Trophoblast cell (in vitro differentiated cells and primary cell): ENCODE results near the gene TMA7.
"Not testable (repeated sequence)": the region's sequence is repeated elsewhere in the genome, so short reads cannot be mapped to it uniquely, and the experiment has no call there.

Source experiments
- DNase-seq, 2 donors: peaks; one replicate each; pipeline ENCODE4 v3.0.0-alpha.2; 2016
- H2AFZ ChIP-seq: 2 replicates; pipeline ENCODE4 v1.6.1; 2013; ENCODE audit warnings: low read length, moderate library complexity, mild to moderate bottlenecking; ENCODE audit not compliant: insufficient read depth, poor library complexity
- H2AK5ac ChIP-seq: 2 replicates; pipeline ENCODE4 v1.6.1; 2013; ENCODE audit warnings: mild to moderate bottlenecking, low read length
- H2BK120ac ChIP-seq: 2 replicates; pipeline ENCODE4 v1.6.1; 2013; ENCODE audit warnings: low read length, mild to moderate bottlenecking, moderate library complexity; ENCODE audit not compliant: insufficient read depth, poor library complexity
- H2BK12ac ChIP-seq: 2 replicates; pipeline ENCODE4 v1.6.1; 2013; ENCODE audit warnings: mild to moderate bottlenecking, low read length, moderate library complexity
- H2BK5ac ChIP-seq: 2 replicates; pipeline ENCODE4 v1.6.1; 2013; ENCODE audit warnings: low read length, low read depth, moderate library complexity, mild to moderate bottlenecking; ENCODE audit not compliant: poor library complexity
- H3K14ac ChIP-seq: 2 replicates; pipeline ENCODE4 v1.6.1; 2013; ENCODE audit warnings: mild to moderate bottlenecking, low read length
- H3K18ac ChIP-seq: 2 replicates; pipeline ENCODE4 v1.6.1; 2013; ENCODE audit warnings: mild to moderate bottlenecking, low read length
- H3K23ac ChIP-seq: 2 replicates; pipeline ENCODE4 v1.6.1; 2013; ENCODE audit warnings: low read length
- H3K27ac ChIP-seq: 2 replicates; pipeline ENCODE4 v1.5.1; 2013; ENCODE audit warnings: low read depth, mild to moderate bottlenecking, inconsistent platforms, low read length, moderate library complexity
- H3K27me3 ChIP-seq: 2 replicates; pipeline ENCODE4 v1.6.1; 2013; ENCODE audit warnings: inconsistent platforms, mild to moderate bottlenecking, low read length, moderate library complexity; ENCODE audit not compliant: insufficient read depth
- H3K36me3 ChIP-seq, 2 experiments: 1 replicate in 1 of 2; 2 replicates in 1 of 2; pipeline ENCODE4 v1.6.1; 2013; ENCODE audit warnings: low read length in 2 of 2, mild to moderate bottlenecking in 2 of 2, moderate library complexity in 1 of 2; ENCODE audit not compliant: insufficient read depth in 2 of 2, control insufficient read depth in 1 of 2
- H3K4ac ChIP-seq: 2 replicates; pipeline ENCODE4 v1.6.1; 2013; ENCODE audit warnings: low read depth, mild to moderate bottlenecking, low read length, moderate library complexity
- H3K4me1 ChIP-seq, 2 experiments: 1 replicate in 1 of 2; 2 replicates in 1 of 2; pipeline ENCODE4 v1.6.1; 2013; ENCODE audit warnings: low read length in 2 of 2, mild to moderate bottlenecking in 2 of 2, moderate library complexity in 1 of 2; ENCODE audit not compliant: insufficient read depth in 2 of 2, control insufficient read depth in 1 of 2
- H3K4me2 ChIP-seq: 2 replicates; pipeline ENCODE4 v1.6.1; 2013; ENCODE audit warnings: inconsistent platforms, mild to moderate bottlenecking, low read length, moderate library complexity
- H3K4me3 ChIP-seq: 2 replicates; pipeline ENCODE4 v1.5.1; 2013; ENCODE audit warnings: mild to moderate bottlenecking, low read depth, low read length, inconsistent platforms
- H3K79me1 ChIP-seq: one replicate; pipeline ENCODE4 v1.6.1; 2013; ENCODE audit warnings: low read length
- H3K79me2 ChIP-seq: 2 replicates; pipeline ENCODE4 v1.6.1; 2013; ENCODE audit warnings: low read length, mild to moderate bottlenecking; ENCODE audit not compliant: control insufficient read depth, insufficient read depth, poor library complexity
- H3K9ac ChIP-seq: 2 replicates; pipeline ENCODE4 v1.6.1; 2013; ENCODE audit warnings: mild to moderate bottlenecking, low read length
- H3K9me3 ChIP-seq: 2 replicates; pipeline ENCODE4 v1.6.1; 2013; ENCODE audit warnings: low read depth, mild to moderate bottlenecking, control low read depth, inconsistent platforms, low read length; ENCODE audit not compliant: insufficient read depth
- H4K12ac ChIP-seq: 2 replicates; pipeline ENCODE4 v1.6.1; 2013; ENCODE audit warnings: low read depth, mild to moderate bottlenecking, low read length, moderate library complexity
- H4K8ac ChIP-seq: 2 replicates; pipeline ENCODE4 v1.6.1; 2013; ENCODE audit warnings: low read depth, mild to moderate bottlenecking, low read length, moderate library complexity
- H4K91ac ChIP-seq: one replicate; pipeline ENCODE4 v1.6.1; 2013; ENCODE audit warnings: low read depth, mild to moderate bottlenecking, low read length, moderate library complexity
- WGBS: extraction: QIAGEN DNeasy Blood & Tissue Kit; methylation state at CpG from one replicate; pipeline ENCODE4 v1.1.7; 2013; ENCODE audit warnings: missing lambda C conversion rate; ENCODE audit not compliant: insufficient read length, insufficient coverage; ENCODE audit errors: extremely low coverage; 5-methylcytosine and 5-hydroxymethylcytosine counted together

TMA7 gene

DNA sequence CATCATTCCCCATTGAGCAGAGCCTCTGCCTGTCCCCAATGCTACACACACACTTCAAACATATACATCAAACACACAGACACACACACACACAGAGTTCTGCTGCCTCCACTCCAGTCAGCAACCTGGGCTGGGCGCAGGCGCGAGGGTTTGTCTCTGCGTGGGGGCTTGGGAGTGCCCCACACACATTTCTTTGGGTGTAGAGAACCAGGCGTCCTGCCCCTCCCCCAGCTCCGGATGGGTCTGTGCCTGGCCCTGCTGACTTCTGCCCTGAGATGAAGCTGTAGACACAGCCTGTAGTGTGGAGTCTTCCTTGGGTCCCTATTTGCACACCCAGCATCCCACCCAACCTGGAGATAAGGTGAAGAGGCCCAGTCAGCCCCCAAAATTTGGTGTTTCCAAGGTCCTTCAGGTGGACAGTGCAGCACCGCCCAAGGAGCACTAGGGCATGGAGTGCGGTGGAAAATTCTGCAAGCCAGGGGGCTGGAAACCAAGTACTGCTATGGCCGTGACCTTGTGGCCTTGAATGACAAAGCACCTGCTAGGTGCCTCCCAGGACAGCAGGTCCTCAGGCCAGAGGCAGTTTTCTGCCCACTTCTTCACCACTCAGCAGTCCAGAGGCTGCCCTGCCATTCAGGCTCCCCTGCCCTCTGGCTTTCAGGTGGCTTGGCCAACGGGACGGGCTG is 41.2 kb upstream of the TMA7 start:
- Histone ChIP-seq H3K14ac (no peak overlapping the region), H3K4me1 (no peaks in the 10 kb centered on the region), H3K4me2 (no peak overlapping the region), H3K79me2 (no peaks in the 10 kb centered on the region), H3K79me1 (no peaks in the 10 kb centered on the region), H2BK120ac (no peak overlapping the region), H2AFZ (no peak overlapping the region), H3K36me3 (peaks cover 9 to 12% of the 10 kb centered on the region in 2 experiments), H3K27me3 (no peaks in the 10 kb centered on the region), H4K12ac (no peak overlapping the region), H2BK5ac (no peak overlapping the region), H2AK5ac (no peak overlapping the region), H4K91ac (no peak overlapping the region), H2BK12ac (no peak overlapping the region), H3K27ac (no peak overlapping the region), H4K8ac (no peak overlapping the region), H3K18ac (no peak overlapping the region), H3K4ac (no peak overlapping the region), H3K9ac (no peak overlapping the region), H3K4me3 (no peak overlapping the region), H3K9me3 (no peaks in the 10 kb centered on the region), H3K23ac (no peak overlapping the region)
- DNase-seq = no peak
- WGBS = no CpG with 5 or more reads among the region's 11 CpGs

DNA sequence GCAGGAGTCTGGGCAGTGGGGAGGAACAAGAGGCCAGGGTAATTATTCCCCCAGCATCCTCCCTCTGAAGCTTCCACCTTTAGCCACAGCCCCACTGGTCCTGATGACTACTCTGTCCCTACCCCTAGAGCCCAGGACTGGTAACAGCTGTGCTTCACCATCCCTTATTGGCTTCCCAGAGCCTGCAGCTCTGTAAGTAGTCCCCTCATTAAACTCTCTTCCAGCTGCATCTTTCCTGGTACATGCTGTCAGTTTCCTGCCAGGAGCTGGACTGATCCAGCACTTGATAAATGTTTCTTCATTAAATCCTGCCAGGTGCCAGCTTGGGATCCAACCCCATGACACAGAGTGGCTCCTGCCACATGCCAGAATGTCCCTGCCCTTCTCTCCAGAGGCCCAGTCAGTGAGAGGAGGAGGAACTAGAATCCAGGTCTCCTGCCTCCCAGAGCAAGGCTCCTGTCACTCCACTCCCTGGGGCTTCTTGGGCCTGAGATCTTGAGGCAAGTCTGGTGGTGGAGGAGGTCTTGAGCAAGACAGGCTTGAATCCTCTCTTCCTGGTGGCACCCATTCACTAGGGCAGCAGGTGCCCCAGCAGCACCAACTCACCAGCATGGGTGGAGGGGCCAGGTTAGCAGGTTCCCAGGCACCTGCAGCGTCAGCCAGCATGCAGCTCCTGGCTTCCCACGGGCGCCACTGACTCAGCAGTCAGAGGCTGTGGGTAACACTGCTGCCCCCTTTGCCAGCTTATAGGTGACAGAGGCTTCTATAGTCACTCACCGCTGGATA is 40.5 kb upstream of the TMA7 start:
- Histone ChIP-seq H2AFZ (no peak overlapping the region), H3K36me3 (peaks cover 16 to 19% of the 10 kb centered on the region in 2 experiments), H3K27ac (no peak overlapping the region), H3K4me1 (no peaks in the 10 kb centered on the region), H2BK5ac (no peak overlapping the region), H2BK12ac (no peak overlapping the region), H4K12ac (no peak overlapping the region), H3K4ac (no peak overlapping the region), H3K9ac (no peak overlapping the region), H4K8ac (no peak overlapping the region), H3K27me3 (no peaks in the 10 kb centered on the region), H3K18ac (no peak overlapping the region), H3K4me2 (no peak overlapping the region), H2AK5ac (no peak overlapping the region), H3K79me1 (no peaks in the 10 kb centered on the region), H4K91ac (no peak overlapping the region), H3K79me2 (no peaks in the 10 kb centered on the region), H3K9me3 (no peaks in the 10 kb centered on the region), H3K4me3 (no peak overlapping the region), H2BK120ac (no peak overlapping the region), H3K23ac (no peak overlapping the region), H3K14ac (no peak overlapping the region)
- WGBS = no CpG with 5 or more reads among the region's 4 CpGs
- DNase-seq = peak; percentile 15 to 25

DNA sequence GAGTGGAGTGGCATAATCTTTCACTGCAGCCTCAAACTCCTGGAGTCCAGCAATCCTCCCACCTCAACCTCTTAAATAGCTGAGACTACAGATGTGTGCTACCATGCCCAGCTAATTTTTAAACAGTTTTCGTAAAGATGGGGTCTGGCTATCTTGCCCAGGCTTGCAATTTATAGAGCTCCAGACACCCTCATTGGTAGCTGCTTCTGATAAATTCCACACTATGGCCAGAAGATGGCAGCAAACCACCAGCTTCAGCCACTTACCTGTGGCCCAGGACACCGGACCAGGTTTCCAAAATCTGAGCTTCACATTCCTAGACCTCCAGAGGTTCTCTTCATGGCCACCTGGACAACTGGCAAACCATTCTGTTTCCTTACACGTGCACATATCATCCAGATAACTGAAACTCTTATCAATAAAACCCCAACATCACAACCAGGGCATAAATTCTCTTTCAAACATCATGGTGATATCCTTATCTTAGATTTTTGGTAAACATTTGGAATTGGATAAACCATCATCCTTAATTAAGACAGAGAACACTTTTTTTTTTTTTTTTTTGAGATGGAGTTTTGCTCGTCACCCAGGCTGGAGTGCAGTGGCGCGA is 39.1 kb upstream of the TMA7 start:
- no CpG with 5 or more reads among the region's 6 CpGs for WGBS

DNA sequence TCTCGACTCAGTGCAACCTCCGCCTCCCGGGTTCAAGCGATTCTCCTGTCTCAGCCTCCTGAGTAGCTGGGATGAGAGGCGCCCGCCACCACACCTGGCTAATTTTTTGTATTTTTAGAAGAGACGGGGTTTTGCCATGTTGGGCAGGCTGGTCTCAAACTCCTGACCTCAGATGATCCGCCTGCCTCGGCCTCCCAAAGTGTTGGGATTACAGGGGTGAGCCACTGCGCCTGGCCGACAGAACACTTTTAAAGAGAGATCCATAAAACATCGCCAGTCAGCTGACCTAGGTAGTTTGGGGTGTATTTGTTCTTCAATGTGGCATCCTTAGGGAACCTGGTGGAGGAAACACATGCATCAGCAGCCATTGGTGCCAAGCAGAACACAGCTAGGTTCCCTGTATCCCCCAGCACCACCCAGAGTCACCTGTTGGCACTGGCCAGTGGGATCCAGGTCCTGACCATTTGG is 38.6 kb upstream of the TMA7 start:
- not testable (repeated sequence) for H3K79me2 ChIP-seq, H3K23ac ChIP-seq, H3K4me1 ChIP-seq, DNase-seq, H2AFZ ChIP-seq, H3K27me3 ChIP-seq, H3K9me3 ChIP-seq, H3K9ac ChIP-seq, H3K4me2 ChIP-seq, H4K91ac ChIP-seq, H3K14ac ChIP-seq, H3K4ac ChIP-seq, H3K79me1 ChIP-seq, H2BK120ac ChIP-seq, H2BK12ac ChIP-seq, H3K4me3 ChIP-seq, H3K27ac ChIP-seq, H3K18ac ChIP-seq, H2AK5ac ChIP-seq, H2BK5ac ChIP-seq, H4K8ac ChIP-seq, H4K12ac ChIP-seq
- H3K36me3 ChIP-seq = peaks cover 34 to 38% of the 10 kb centered on the region in 2 experiments
- no CpG with 5 or more reads among the region's 12 CpGs for WGBS

More for the DNA sequence above, 39.1 kb upstream of the TMA7 start:
- no peak overlapping the region for H3K4me3 ChIP-seq
- H3K14ac ChIP-seq = no peak overlapping the region
- peaks cover 29 to 33% of the 10 kb centered on the region in 2 experiments for H3K36me3 ChIP-seq
- no peak overlapping the region for H4K12ac ChIP-seq
- H3K27me3 ChIP-seq = no peaks in the 10 kb centered on the region
- no peak overlapping the region for H2BK12ac ChIP-seq
- H3K4me1 ChIP-seq = no peaks in the 10 kb centered on the region
- H4K8ac ChIP-seq = no peak overlapping the region
- H3K79me2 ChIP-seq = no peaks in the 10 kb centered on the region
- peak; percentile 57 to 90 for DNase-seq
- no peak overlapping the region for H3K9ac ChIP-seq
- no peak overlapping the region for H2AK5ac ChIP-seq
- no peaks in the 10 kb centered on the region for H3K79me1 ChIP-seq
- H2AFZ ChIP-seq = no peak overlapping the region
- no peak overlapping the region for H2BK5ac ChIP-seq
- H3K27ac ChIP-seq = no peak overlapping the region
- no peak overlapping the region for H3K4ac ChIP-seq
- H3K18ac ChIP-seq = no peak overlapping the region
- no peaks in the 10 kb centered on the region for H3K9me3 ChIP-seq
- H4K91ac ChIP-seq = no peak overlapping the region
- H3K4me2 ChIP-seq = no peak overlapping the region
- H3K23ac ChIP-seq = no peak overlapping the region
- no peak overlapping the region for H2BK120ac ChIP-seq
